Choroid plexus epithelial cell (primary cell): ENCODE data around the gene FAR1.

Source experiments
- DNase-seq: peaks from one replicate; pipeline ENCODE4 v3.0.0-alpha.2; 2010; ENCODE audit warnings: low read depth
- H3K4me3 ChIP-seq: 2 replicates; pipeline ENCODE4 v1.5.1; 2011; ENCODE audit warnings: low read depth, mild to moderate bottlenecking, control low read depth, low read length, moderate library complexity
- CTCF ChIP-seq: conservative IDR thresholded peaks from 2 replicates; pipeline ENCODE4 v1.5.1; 2011; ENCODE audit warnings: low read depth, mild to moderate bottlenecking, control low read depth, inconsistent platforms, low read length, moderate library complexity

The FAR1 gene

GRCh38 chr11:13681446-13681845 is 13.0 kb downstream of the FAR1 start:
- DNase-seq: no peak
- no peak overlapping the region for H3K4me3 ChIP-seq
- no peak for TF ChIP-seq CTCF

- no peak for TF ChIP-seq CTCF
- no peak overlapping the region for H3K4me3 ChIP-seq
- no peak for DNase-seq
Observed at GRCh38 chr11:13682212-13682611, 13.7 kb downstream of the FAR1 start.

- DNase-seq: peak; percentile 38
- TF ChIP-seq CTCF: no peak
- no peak overlapping the region for H3K4me3 ChIP-seq
Observed at GRCh38 chr11:13685461-13686108, 17.1 kb downstream of the FAR1 start.

GRCh38 chr11:13686776-13687175 is 18.3 kb downstream of the FAR1 start:
- DNase-seq: no peak
- no peak for TF ChIP-seq CTCF
- no peak overlapping the region for H3K4me3 ChIP-seq

GRCh38 chr11:13687271-13687670 is 18.8 kb downstream of the FAR1 start:
- H3K4me3 ChIP-seq: no peak overlapping the region
- peak; percentile 57 for DNase-seq
- no peak for TF ChIP-seq CTCF

- TF ChIP-seq CTCF: no peak
- peak; percentile 16 for DNase-seq
Observed at GRCh38 chr11:13691286-13691899, 22.9 kb downstream of the FAR1 start.

GRCh38 chr11:13692172-13692571 is 23.7 kb downstream of the FAR1 start:
- no peak for DNase-seq
- no peak for TF ChIP-seq CTCF

More at GRCh38 chr11:13691286-13691899, 22.9 kb downstream of the FAR1 start:
- H3K4me3 ChIP-seq: no peak overlapping the region

More at GRCh38 chr11:13692172-13692571, 23.7 kb downstream of the FAR1 start:
- H3K4me3 ChIP-seq: no peak overlapping the region
